Peyer's patch (tissue), 4 donors: ENCODE results near the gene OXCT1. TPM values are rescaled to one million over a fixed set of nuclear protein-coding genes. Genes with fewer than 3 reads are reported as not detected.

Experiments
- DNase-seq, 3 donors: peaks; one replicate each; pipeline ENCODE4 v3.0.0-alpha.2; 2017 to 2019
- H3K27ac ChIP-seq, 4 donors: fragments of 200-600 bp; sonication (generic); one replicate each; pipeline ENCODE4 v1.5.1; 2016 to 2019
- H3K27me3 ChIP-seq, 2 donors: fragments of 200-600 bp; sonication (generic); one replicate each; pipeline ENCODE4 v1.5.1; 2019
- H3K36me3 ChIP-seq, 3 donors: fragments of 200-600 bp; sonication (generic); one replicate each; pipeline ENCODE4 v1.5.1; 2016 to 2019
- H3K4me1 ChIP-seq, 4 donors: fragments of 200-600 bp; sonication (generic); one replicate each; pipeline ENCODE4 v1.5.1; 2016 to 2019
- H3K4me3 ChIP-seq, 4 donors: fragments of 200-600 bp; sonication (generic); 1 replicate in 3 of 4; 2 replicates in 1 of 4; pipeline ENCODE4 v1.5.1; 2016 to 2019; ENCODE audit warnings: mild to moderate bottlenecking in 1 of 4
- H3K9me3 ChIP-seq, 4 donors: fragments of 200-600 bp; sonication (generic); one replicate each; pipeline ENCODE4 v1.5.1; 2016 to 2019; ENCODE audit warnings: mild to moderate bottlenecking in 1 of 4
- POLR2A ChIP-seq, 2 donors: fragments of 450-650 bp; IDR thresholded peaks; one replicate each; pipeline ENCODE4 v1.5.1; 2017; ENCODE audit warnings: antibody characterized with exemption in 2 of 2, mild to moderate bottlenecking in 2 of 2, moderate library complexity in 2 of 2
- total RNA-seq, 4 donors: library from RNA; depleted of rRNA; stranded (reverse); fragments of >200 nt; gene quantifications; one replicate each; pipeline ENCODE4 v1.1.0, GENCODE V29; 2016
- TF ChIP-seq, protein P1 (sequence below), 6 experiments: fragments of 450-650 bp in 4 of 6; fragments of 200-600 bp in 2 of 6; sonication (generic) in 1 of 6; IDR thresholded peaks; one replicate each; pipeline ENCODE4 v1.5.1; 2017 to 2019; ENCODE audit warnings: antibody characterized with exemption in 6 of 6, mild to moderate bottlenecking in 3 of 6, moderate library complexity in 1 of 6

OXCT1 gene
- total RNA-seq, 4 donors from 2014 or later = 6.0 to 19.8 (median 10.0) TPM

GRCh38 chr5:41785061-41785460 is 85.2 kb downstream of the OXCT1 start:
- Histone ChIP-seq H3K27ac (no peak overlapping the region), H3K9me3 (no peaks in the 10 kb centered on the region), H3K4me3 (no peak overlapping the region), H3K4me1 (no peaks in the 10 kb centered on the region), H3K36me3 (no peaks in the 10 kb centered on the region), H3K27me3 (no peaks in the 10 kb centered on the region)
- DNase-seq = no peak
- no peak for TF ChIP-seq POLR2A (IDR thresholded peaks at IDR 0.05)
- TF ChIP-seq, protein P1, sequence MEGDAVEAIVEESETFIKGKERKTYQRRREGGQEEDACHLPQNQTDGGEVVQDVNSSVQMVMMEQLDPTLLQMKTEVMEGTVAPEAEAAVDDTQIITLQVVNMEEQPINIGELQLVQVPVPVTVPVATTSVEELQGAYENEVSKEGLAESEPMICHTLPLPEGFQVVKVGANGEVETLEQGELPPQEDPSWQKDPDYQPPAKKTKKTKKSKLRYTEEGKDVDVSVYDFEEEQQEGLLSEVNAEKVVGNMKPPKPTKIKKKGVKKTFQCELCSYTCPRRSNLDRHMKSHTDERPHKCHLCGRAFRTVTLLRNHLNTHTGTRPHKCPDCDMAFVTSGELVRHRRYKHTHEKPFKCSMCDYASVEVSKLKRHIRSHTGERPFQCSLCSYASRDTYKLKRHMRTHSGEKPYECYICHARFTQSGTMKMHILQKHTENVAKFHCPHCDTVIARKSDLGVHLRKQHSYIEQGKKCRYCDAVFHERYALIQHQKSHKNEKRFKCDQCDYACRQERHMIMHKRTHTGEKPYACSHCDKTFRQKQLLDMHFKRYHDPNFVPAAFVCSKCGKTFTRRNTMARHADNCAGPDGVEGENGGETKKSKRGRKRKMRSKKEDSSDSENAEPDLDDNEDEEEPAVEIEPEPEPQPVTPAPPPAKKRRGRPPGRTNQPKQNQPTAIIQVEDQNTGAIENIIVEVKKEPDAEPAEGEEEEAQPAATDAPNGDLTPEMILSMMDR (IDR thresholded peaks at IDR 0.05) = no peak

GRCh38 chr5:41778410-41778809 is 91.8 kb downstream of the OXCT1 start:
- no peaks in the 10 kb centered on the region for H3K36me3 ChIP-seq
- no peaks in the 10 kb centered on the region for H3K9me3 ChIP-seq
- H3K27ac ChIP-seq = no peak overlapping the region
- TF ChIP-seq, protein P1 (IDR thresholded peaks at IDR 0.05) = no peak
- no peak for TF ChIP-seq POLR2A (IDR thresholded peaks at IDR 0.05)
- no peaks in the 10 kb centered on the region for H3K4me1 ChIP-seq
- H3K4me3 ChIP-seq = no peak overlapping the region
- no peak for DNase-seq
- no peaks in the 10 kb centered on the region for H3K27me3 ChIP-seq

DNA sequence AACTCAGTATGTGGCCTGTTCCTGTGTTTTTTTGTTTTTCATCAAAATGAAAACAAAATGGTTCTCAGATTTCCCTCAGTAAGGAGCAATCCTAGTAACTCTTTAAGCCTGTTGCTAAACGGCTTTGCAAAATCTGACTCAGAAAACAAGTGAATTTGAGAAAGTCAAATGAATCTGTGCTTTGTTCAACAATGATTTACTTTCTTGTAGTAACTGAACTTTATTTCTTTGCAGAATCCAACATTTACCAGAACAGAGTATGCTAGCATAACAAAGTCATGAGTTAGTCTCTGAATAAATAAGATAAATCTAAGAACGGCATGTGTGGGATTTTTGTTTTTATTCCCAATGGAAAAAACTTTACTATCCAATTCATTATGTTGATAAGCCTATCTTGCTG is 93.8 kb downstream of the OXCT1 start:
- no peaks in the 10 kb centered on the region for H3K27me3 ChIP-seq
- H3K36me3 ChIP-seq = no peaks in the 10 kb centered on the region
- no peaks in the 10 kb centered on the region for H3K4me1 ChIP-seq
- no peak overlapping the region for H3K27ac ChIP-seq
- no peak for TF ChIP-seq POLR2A (IDR thresholded peaks at IDR 0.05)
- DNase-seq = no peak
- H3K4me3 ChIP-seq = no peak overlapping the region
- no peaks in the 10 kb centered on the region for H3K9me3 ChIP-seq

DNA sequence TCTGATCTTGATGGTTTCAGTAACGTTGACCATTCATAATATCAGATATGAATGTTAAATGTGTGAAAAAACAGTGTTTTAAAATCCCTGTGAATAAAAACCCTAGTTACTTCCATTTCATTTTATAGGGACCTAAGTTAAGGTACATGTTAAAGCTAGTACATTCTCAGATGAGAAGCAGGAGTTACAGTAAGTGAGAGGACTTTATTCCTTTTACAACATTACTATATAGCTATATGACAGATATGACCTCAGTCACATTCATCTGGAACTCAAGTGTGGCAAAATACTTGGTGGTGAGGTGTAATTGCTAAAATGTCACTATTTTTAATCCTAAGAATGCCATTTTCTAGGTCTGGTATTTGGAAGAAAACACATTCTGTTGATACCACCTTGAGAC is 96.4 kb downstream of the OXCT1 start:
- no peaks in the 10 kb centered on the region for H3K4me1 ChIP-seq
- no peaks in the 10 kb centered on the region for H3K36me3 ChIP-seq
- DNase-seq = no peak
- no peak overlapping the region for H3K27ac ChIP-seq
- H3K9me3 ChIP-seq = no peaks in the 10 kb centered on the region
- TF ChIP-seq, protein P1 (IDR thresholded peaks at IDR 0.05) = no peak
- TF ChIP-seq POLR2A (IDR thresholded peaks at IDR 0.05) = no peak
- no peaks in the 10 kb centered on the region for H3K27me3 ChIP-seq
- no peak overlapping the region for H3K4me3 ChIP-seq

DNA sequence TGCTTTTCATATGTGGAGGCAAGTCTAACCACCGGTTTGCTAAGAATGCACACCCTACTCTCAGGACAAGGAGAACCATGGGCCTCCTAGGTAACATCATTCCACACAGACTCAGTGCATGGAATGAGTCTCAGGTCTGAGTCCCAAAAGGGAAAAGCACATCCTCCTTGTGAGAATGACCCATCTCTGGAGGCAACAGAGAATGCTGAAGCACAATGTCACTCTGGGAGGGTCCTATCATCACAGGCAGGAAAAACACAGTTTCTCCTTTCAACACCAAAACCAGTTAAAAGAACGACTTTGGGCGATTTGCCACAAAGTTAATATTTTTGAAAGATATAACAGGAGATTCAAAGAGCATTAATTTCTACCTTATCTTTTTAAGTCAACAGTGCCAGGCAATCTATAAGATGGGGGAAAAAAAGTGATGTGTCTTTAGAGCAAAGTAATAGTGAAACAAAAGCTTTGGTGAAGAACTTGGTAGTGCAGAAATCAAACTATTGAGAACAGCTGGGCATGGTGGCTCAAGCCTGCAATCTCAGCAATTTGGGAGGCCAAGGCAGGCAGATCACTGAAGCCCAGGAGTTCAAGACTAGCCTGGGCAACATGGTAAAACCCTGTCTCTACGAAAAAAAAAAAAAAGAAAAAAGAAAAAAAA is 97.3 kb downstream of the OXCT1 start:
- H3K27me3 ChIP-seq = no peaks in the 10 kb centered on the region
- no peaks in the 10 kb centered on the region for H3K4me1 ChIP-seq
- no peak overlapping the region for H3K4me3 ChIP-seq
- no peaks in the 10 kb centered on the region for H3K36me3 ChIP-seq
- TF ChIP-seq, protein P1 (IDR thresholded peaks at IDR 0.05) = no peak
- TF ChIP-seq POLR2A (IDR thresholded peaks at IDR 0.05) = no peak
- no peak overlapping the region for H3K27ac ChIP-seq
- H3K9me3 ChIP-seq = no peaks in the 10 kb centered on the region
- no peak for DNase-seq

DNA sequence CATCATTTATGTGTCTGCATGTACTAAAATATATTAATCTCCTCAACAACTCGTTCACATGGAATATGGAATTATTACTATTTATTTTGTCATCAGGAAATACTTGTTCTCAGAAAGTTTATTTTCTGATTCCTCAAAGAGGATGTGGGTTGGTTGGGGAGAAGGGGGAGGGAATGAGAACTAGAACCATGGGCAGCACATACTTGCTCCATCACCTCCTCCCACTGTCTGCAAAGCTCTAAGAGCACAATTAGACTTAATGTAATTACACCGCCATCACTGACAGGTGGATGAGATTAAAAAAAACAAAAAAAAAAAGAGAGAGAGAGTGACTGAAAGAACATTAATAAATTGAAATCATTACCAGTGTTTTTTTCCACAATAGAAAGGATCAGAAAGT is 98.2 kb downstream of the OXCT1 start:
- no peaks in the 10 kb centered on the region for H3K27me3 ChIP-seq
- no peak for DNase-seq
- TF ChIP-seq POLR2A (IDR thresholded peaks at IDR 0.05) = no peak
- TF ChIP-seq, protein P1 (IDR thresholded peaks at IDR 0.05) = no peak

More for the DNA sequence above, 98.2 kb downstream of the OXCT1 start:
- no peaks in the 10 kb centered on the region for H3K9me3 ChIP-seq
- H3K4me1 ChIP-seq = no peaks in the 10 kb centered on the region
- H3K27ac ChIP-seq = no peak overlapping the region
- no peaks in the 10 kb centered on the region for H3K36me3 ChIP-seq
- H3K4me3 ChIP-seq = no peak overlapping the region
